Erythroblast (primary cell): ENCODE measurements around the gene GPR162.

Experiments
- DNase-seq, 2 experiments: peaks; one replicate each; lab custom pipeline; 2025; lab: John Stamatoyannopoulos, UW
- GATA1 ChIP-seq: IDR thresholded peaks from 2 replicates; pipeline ENCODE4 v1.6.1; 2011; ENCODE audit warnings: low read depth, mild to moderate bottlenecking, control low read depth, low read length, moderate library complexity
- POLR2A ChIP-seq: IDR thresholded peaks from 2 replicates; pipeline ENCODE4 v1.6.1; 2011; ENCODE audit warnings: mild to moderate bottlenecking, low read length

The GPR162 gene

GRCh38 chr12:6821591-6822425 lies at the start of gene GPR162:
TSS of gene GPR162 (plus strand) at chr12:6821821. CDS start at chr12:6823899, 2,078 bp downstream.
- DNase-seq, result no peak
- no peak for TF ChIP-seq GATA1
- TF ChIP-seq POLR2A, result no peak

GRCh38 chr12:6772331-6772695 lies 49.3 kb upstream of the GPR162 start, which contains the start of gene LAG3:
TSS of gene LAG3 (plus strand) at chr12:6772520. CDS start at chr12:6772853, 333 bp downstream.
- no peak for TF ChIP-seq GATA1
- TF ChIP-seq POLR2A, result no peak
- no peak for DNase-seq

- no peak for DNase-seq
- TF ChIP-seq POLR2A (no peak), GATA1 (no peak)
These were observed 48.7 kb upstream of the GPR162 start for GRCh38 chr12:6772726-6773589.

GRCh38 chr12:6773590-6774351 lies 47.9 kb upstream of the GPR162 start:
- TF ChIP-seq GATA1 (no peak), POLR2A (no peak)
- no peak for DNase-seq

- no peak for DNase-seq
- TF ChIP-seq POLR2A, result no peak
- TF ChIP-seq GATA1, result no peak
These were observed 47.0 kb upstream of the GPR162 start for GRCh38 chr12:6774499-6775062.

- no peak for DNase-seq
- no peak for TF ChIP-seq POLR2A
- TF ChIP-seq GATA1, result no peak
These were observed 46.1 kb upstream of the GPR162 start for GRCh38 chr12:6775185-6776174.

GRCh38 chr12:6777386-6777785 lies 44.2 kb upstream of the GPR162 start:
- no peak for TF ChIP-seq POLR2A
- no peak for DNase-seq

GRCh38 chr12:6778217-6778573 lies 43.4 kb upstream of the GPR162 start:
- DNase-seq, result peak in 1 of 2 experiments; percentile 43
- TF ChIP-seq GATA1, result no peak
- TF ChIP-seq POLR2A, result no peak

GRCh38 chr12:6778574-6779550 lies 42.8 kb upstream of the GPR162 start:
- peak; percentile 88 to 93 for DNase-seq
- TF ChIP-seq GATA1, result no peak
- no peak for TF ChIP-seq POLR2A

- no peak for DNase-seq
- TF ChIP-seq POLR2A (no peak), GATA1 (no peak)
These were observed 41.8 kb upstream of the GPR162 start for GRCh38 chr12:6779708-6780432.

GRCh38 chr12:6780573-6780972 lies 41.0 kb upstream of the GPR162 start:
- TF ChIP-seq POLR2A (no peak), GATA1 (no peak)
- no peak for DNase-seq
